ENCODE measurements around the gene OSMR. TPM values are rescaled to one million over a fixed set of nuclear protein-coding genes. Genes with fewer than 3 reads are reported as not detected.

The OSMR gene
- total RNA-seq, 2 experiments from 2014 or later, result not detected

GRCh38 chr5:38867032-38867398, 21.2 kb downstream of the OSMR start:
- Mint-ChIP-seq H3K4me1 (no peaks in the 10 kb centered on the region), H3K27me3 (peaks cover 14% of the 10 kb centered on the region), H3K36me3 (ENCODE audit: low read depth) (no peaks in the 10 kb centered on the region), H3K9me3 (peaks cover 4% of the 10 kb centered on the region), H3K27ac (no peak overlapping the region), H3K4me3 (no peak overlapping the region)
- ChIA-PET POLR2A (no interaction called here), CTCF (interaction anchor here (0.7 kb wide), 1 partner anchor 9 kb away, joined by 3 read pairs; no protein-coding TSS in a partner anchor)
- DNase-seq, result no peak

- Mint-ChIP-seq H3K4me3 (no peak overlapping the region), H3K27me3 (peaks cover 16% of the 10 kb centered on the region), H3K9me3 (peaks cover 4% of the 10 kb centered on the region), H3K4me1 (no peaks in the 10 kb centered on the region), H3K36me3 (ENCODE audit: low read depth) (no peaks in the 10 kb centered on the region), H3K27ac (no peak overlapping the region)
- DNase-seq, result no peak
- POLR2A ChIA-PET, result no interaction called here
- CTCF ChIA-PET, result interaction anchor here (0.7 kb wide), 1 partner anchor 9 kb away, joined by 3 read pairs; no protein-coding TSS in a partner anchor
Observed at GRCh38 chr5:38867416-38867815, 21.6 kb downstream of the OSMR start.

- peaks cover 25% of the 10 kb centered on the region for H3K27me3 Mint-ChIP-seq
- H3K36me3 Mint-ChIP-seq (ENCODE audit: low read depth), result no peaks in the 10 kb centered on the region
- no peak overlapping the region for H3K4me3 Mint-ChIP-seq
- DNase-seq, result no peak
- no peak overlapping the region for H3K27ac Mint-ChIP-seq
- CTCF ChIA-PET, result no interaction called here
- no peaks in the 10 kb centered on the region for H3K4me1 Mint-ChIP-seq
- no peaks in the 10 kb centered on the region for H3K9me3 Mint-ChIP-seq
- POLR2A ChIA-PET, result no interaction called here
Observed at GRCh38 chr5:38870595-38870994, 24.8 kb downstream of the OSMR start.

GRCh38 chr5:38871058-38871605, 25.3 kb downstream of the OSMR start:
- peaks cover 25% of the 10 kb centered on the region for H3K27me3 Mint-ChIP-seq
- H3K27ac Mint-ChIP-seq, result no peak overlapping the region
- POLR2A ChIA-PET, result no interaction called here
- DNase-seq, result no peak
- H3K9me3 Mint-ChIP-seq, result no peaks in the 10 kb centered on the region
- H3K36me3 Mint-ChIP-seq (ENCODE audit: low read depth), result no peaks in the 10 kb centered on the region
- CTCF ChIA-PET, result no interaction called here
- no peaks in the 10 kb centered on the region for H3K4me1 Mint-ChIP-seq
- H3K4me3 Mint-ChIP-seq, result no peak overlapping the region

- Mint-ChIP-seq H3K4me3 (no peak overlapping the region), H3K9me3 (no peaks in the 10 kb centered on the region), H3K27me3 (peaks cover 24% of the 10 kb centered on the region), H3K36me3 (ENCODE audit: low read depth) (no peaks in the 10 kb centered on the region), H3K4me1 (no peaks in the 10 kb centered on the region), H3K27ac (no peak overlapping the region)
- ChIA-PET CTCF (no interaction called here), POLR2A (no interaction called here)
- no peak for DNase-seq
Observed at GRCh38 chr5:38871790-38872551, 26.2 kb downstream of the OSMR start.

- DNase-seq, result no peak
- H3K27ac Mint-ChIP-seq, result no peak overlapping the region
- H3K36me3 Mint-ChIP-seq (ENCODE audit: low read depth), result no peaks in the 10 kb centered on the region
- ChIA-PET CTCF (no interaction called here), POLR2A (no interaction called here)
- no peaks in the 10 kb centered on the region for H3K9me3 Mint-ChIP-seq
- H3K27me3 Mint-ChIP-seq, result peaks cover 26% of the 10 kb centered on the region
- no peak overlapping the region for H3K4me3 Mint-ChIP-seq
- no peaks in the 10 kb centered on the region for H3K4me1 Mint-ChIP-seq
Observed at GRCh38 chr5:38872826-38873225, 27.0 kb downstream of the OSMR start.

GRCh38 chr5:38874948-38875456, 29.2 kb downstream of the OSMR start:
- no peaks in the 10 kb centered on the region for H3K9me3 Mint-ChIP-seq
- no peaks in the 10 kb centered on the region for H3K4me1 Mint-ChIP-seq
- no peak for DNase-seq
- no peak overlapping the region for H3K27ac Mint-ChIP-seq
- POLR2A ChIA-PET, result no interaction called here
- CTCF ChIA-PET, result no interaction called here
- no peak overlapping the region for H3K4me3 Mint-ChIP-seq
- H3K36me3 Mint-ChIP-seq (ENCODE audit: low read depth), result no peaks in the 10 kb centered on the region
- peaks cover 23% of the 10 kb centered on the region for H3K27me3 Mint-ChIP-seq

GRCh38 chr5:38878391-38879077, 32.7 kb downstream of the OSMR start:
- Mint-ChIP-seq H3K9me3 (no peaks in the 10 kb centered on the region), H3K4me1 (no peaks in the 10 kb centered on the region), H3K36me3 (ENCODE audit: low read depth) (no peaks in the 10 kb centered on the region), H3K27me3 (peaks cover 14% of the 10 kb centered on the region), H3K27ac (no peak overlapping the region), H3K4me3 (no peak overlapping the region)
- DNase-seq, result no peak
- CTCF ChIA-PET, result no interaction called here
- POLR2A ChIA-PET, result no interaction called here

GRCh38 chr5:38879078-38879460, 33.3 kb downstream of the OSMR start:
- Mint-ChIP-seq H3K27ac (no peak overlapping the region), H3K4me3 (no peak overlapping the region), H3K36me3 (ENCODE audit: low read depth) (no peaks in the 10 kb centered on the region), H3K27me3 (peaks cover 11% of the 10 kb centered on the region), H3K9me3 (no peaks in the 10 kb centered on the region), H3K4me1 (no peaks in the 10 kb centered on the region)
- no peak for DNase-seq
- ChIA-PET CTCF (no interaction called here), POLR2A (no interaction called here)

- no peak for DNase-seq
- Mint-ChIP-seq H3K4me1 (no peaks in the 10 kb centered on the region), H3K27ac (no peak overlapping the region), H3K36me3 (ENCODE audit: low read depth) (no peaks in the 10 kb centered on the region), H3K27me3 (peaks cover 16% of the 10 kb centered on the region), H3K9me3 (no peaks in the 10 kb centered on the region), H3K4me3 (no peak overlapping the region)
- POLR2A ChIA-PET, result no interaction called here
- CTCF ChIA-PET, result no interaction called here
Observed at GRCh38 chr5:38883842-38884241, 38.0 kb downstream of the OSMR start.

GRCh38 chr5:38885208-38885607, 39.4 kb downstream of the OSMR start:
- POLR2A ChIA-PET, result no interaction called here
- no peak for DNase-seq
- CTCF ChIA-PET, result no interaction called here
- no peaks in the 10 kb centered on the region for H3K4me1 Mint-ChIP-seq
- no peaks in the 10 kb centered on the region for H3K9me3 Mint-ChIP-seq
- peaks cover 16% of the 10 kb centered on the region for H3K27me3 Mint-ChIP-seq
- no peak overlapping the region for H3K27ac Mint-ChIP-seq
- H3K4me3 Mint-ChIP-seq, result no peak overlapping the region
- no peaks in the 10 kb centered on the region for H3K36me3 Mint-ChIP-seq (ENCODE audit: low read depth)

- peaks cover 18% of the 10 kb centered on the region for H3K27me3 Mint-ChIP-seq
- H3K27ac Mint-ChIP-seq, result no peak overlapping the region
- H3K9me3 Mint-ChIP-seq, result no peaks in the 10 kb centered on the region
- POLR2A ChIA-PET, result no interaction called here
- no peaks in the 10 kb centered on the region for H3K36me3 Mint-ChIP-seq (ENCODE audit: low read depth)
- H3K4me3 Mint-ChIP-seq, result no peak overlapping the region
- DNase-seq, result no peak
- CTCF ChIA-PET, result interaction anchor here (0.9 kb wide), 1 partner anchor 79 kb away, joined by 3 read pairs; no protein-coding TSS in a partner anchor
- no peaks in the 10 kb centered on the region for H3K4me1 Mint-ChIP-seq
Observed at GRCh38 chr5:38888041-38888440, 42.2 kb downstream of the OSMR start.

GRCh38 chr5:38889424-38889823, 43.6 kb downstream of the OSMR start:
- DNase-seq, result no peak
- Mint-ChIP-seq H3K4me1 (no peaks in the 10 kb centered on the region), H3K4me3 (no peak overlapping the region), H3K27me3 (peaks cover 19% of the 10 kb centered on the region), H3K27ac (no peak overlapping the region), H3K36me3 (ENCODE audit: low read depth) (no peaks in the 10 kb centered on the region), H3K9me3 (no peaks in the 10 kb centered on the region)
- CTCF ChIA-PET, result no interaction called here
- POLR2A ChIA-PET, result no interaction called here

GRCh38 chr5:38891563-38891962, 45.8 kb downstream of the OSMR start:
- Mint-ChIP-seq H3K27ac (no peak overlapping the region), H3K27me3 (peaks cover 25% of the 10 kb centered on the region), H3K36me3 (ENCODE audit: low read depth) (no peaks in the 10 kb centered on the region), H3K9me3 (no peaks in the 10 kb centered on the region), H3K4me1 (no peaks in the 10 kb centered on the region), H3K4me3 (no peak overlapping the region)
- ChIA-PET POLR2A (no interaction called here), CTCF (no interaction called here)
- DNase-seq, result no peak

Measured in activated CD4-positive, alpha-beta memory T cell treated with anti-CD3 and anti-CD28 coated beads, Interleukin-2, amount 10 ng/mL, durations not matched to agents 7 days and 5 days (primary cell).